ENCODE results near the gene TACC2. TPM values are rescaled to one million over a fixed set of nuclear protein-coding genes. Genes with fewer than 3 reads are reported as not detected.

Gene TACC2
- polyA plus RNA-seq, 1 donor from 2014 or later = not detected

- H3K9me3 Mint-ChIP-seq = peaks cover 0 to 2% (median 1%) of the 10 kb centered on the region in 3 donors
- no peak overlapping the region for H3K4me3 Mint-ChIP-seq
- peaks cover 48% of the 10 kb centered on the region for H3K27me3 Mint-ChIP-seq
These were observed 176.7 kb downstream of the TACC2 start for GRCh38 chr10:122165484-122166276.

GRCh38 chr10:122168101-122168500 lies 179.1 kb downstream of the TACC2 start:
- Mint-ChIP-seq H3K4me3 (no peak overlapping the region), H3K27ac (no peak overlapping the region), H3K27me3 (peaks cover 36% of the 10 kb centered on the region), H3K36me3 (peaks cover 1% of the 10 kb centered on the region), H3K4me1 (peaks cover 0 to 6% (median 0%) of the 10 kb centered on the region in 3 donors), H3K9me3 (peaks cover 0 to 2% (median 1%) of the 10 kb centered on the region in 3 donors)

More at GRCh38 chr10:122165484-122166276, 176.7 kb downstream of the TACC2 start:
- H3K4me1 Mint-ChIP-seq = peaks cover 0 to 6% (median 4%) of the 10 kb centered on the region in 3 donors
- no peak overlapping the region for H3K27ac Mint-ChIP-seq
- H3K36me3 Mint-ChIP-seq = no peaks in the 10 kb centered on the region

- Mint-ChIP-seq H3K9me3 (peaks cover 0 to 2% (median 1%) of the 10 kb centered on the region in 3 donors), H3K4me1 (peaks cover 0 to 6% (median 0%) of the 10 kb centered on the region in 3 donors), H3K27me3 (peaks cover 35% of the 10 kb centered on the region), H3K27ac (no peak overlapping the region), H3K36me3 (peaks cover 1% of the 10 kb centered on the region), H3K4me3 (no peak overlapping the region)
These were observed 179.8 kb downstream of the TACC2 start for GRCh38 chr10:122168598-122169394.

GRCh38 chr10:122170802-122171201 lies 181.8 kb downstream of the TACC2 start:
- no peak overlapping the region for H3K4me3 Mint-ChIP-seq
- H3K9me3 Mint-ChIP-seq = peaks cover 0 to 2% (median 1%) of the 10 kb centered on the region in 3 donors
- peaks cover 1% of the 10 kb centered on the region for H3K36me3 Mint-ChIP-seq
- H3K27ac Mint-ChIP-seq = peak overlapping the region in 1 of 3 donors; percentile 17
- peaks cover 21% of the 10 kb centered on the region for H3K27me3 Mint-ChIP-seq
- H3K4me1 Mint-ChIP-seq = no peaks in the 10 kb centered on the region

- Mint-ChIP-seq H3K4me3 (no peak overlapping the region), H3K27me3 (peaks cover 19% of the 10 kb centered on the region), H3K27ac (no peak overlapping the region), H3K4me1 (no peaks in the 10 kb centered on the region), H3K9me3 (peaks cover 0 to 2% (median 1%) of the 10 kb centered on the region in 3 donors), H3K36me3 (peaks cover 1% of the 10 kb centered on the region)
These were observed 182.5 kb downstream of the TACC2 start for GRCh38 chr10:122171302-122172075.

GRCh38 chr10:122172361-122173008 lies 183.5 kb downstream of the TACC2 start:
- no peak overlapping the region for H3K27ac Mint-ChIP-seq
- H3K4me3 Mint-ChIP-seq = no peak overlapping the region
- H3K27me3 Mint-ChIP-seq = peaks cover 14% of the 10 kb centered on the region
- peaks cover 0 to 2% (median 1%) of the 10 kb centered on the region in 3 donors for H3K9me3 Mint-ChIP-seq
- no peaks in the 10 kb centered on the region for H3K4me1 Mint-ChIP-seq
- H3K36me3 Mint-ChIP-seq = peaks cover 1% of the 10 kb centered on the region

GRCh38 chr10:122173337-122173736 lies 184.4 kb downstream of the TACC2 start:
- Mint-ChIP-seq H3K27me3 (peaks cover 14% of the 10 kb centered on the region), H3K9me3 (peaks cover 0 to 2% (median 1%) of the 10 kb centered on the region in 3 donors), H3K4me3 (no peak overlapping the region), H3K4me1 (no peaks in the 10 kb centered on the region), H3K27ac (no peak overlapping the region), H3K36me3 (peaks cover 1% of the 10 kb centered on the region)

GRCh38 chr10:122173766-122174435 lies 184.9 kb downstream of the TACC2 start:
- Mint-ChIP-seq H3K27ac (peak overlapping the region in 1 of 3 donors; percentile 63), H3K27me3 (peaks cover 10% of the 10 kb centered on the region), H3K4me3 (no peak overlapping the region), H3K36me3 (peaks cover 1% of the 10 kb centered on the region), H3K4me1 (no peaks in the 10 kb centered on the region), H3K9me3 (peaks cover 0 to 2% (median 0%) of the 10 kb centered on the region in 3 donors)

- Mint-ChIP-seq H3K27me3 (peaks cover 3% of the 10 kb centered on the region), H3K4me3 (no peak overlapping the region), H3K36me3 (no peaks in the 10 kb centered on the region), H3K4me1 (no peaks in the 10 kb centered on the region), H3K27ac (no peak overlapping the region), H3K9me3 (no peaks in the 10 kb centered on the region)
These were observed 187.6 kb downstream of the TACC2 start for GRCh38 chr10:122176232-122177213.

GRCh38 chr10:122178655-122179054 lies 189.7 kb downstream of the TACC2 start:
- Mint-ChIP-seq H3K27ac (no peak overlapping the region), H3K4me3 (no peak overlapping the region), H3K9me3 (peaks cover 0 to 3% (median 2%) of the 10 kb centered on the region in 3 donors), H3K36me3 (no peaks in the 10 kb centered on the region), H3K27me3 (peaks cover 8% of the 10 kb centered on the region), H3K4me1 (no peaks in the 10 kb centered on the region)

- Mint-ChIP-seq H3K36me3 (no peaks in the 10 kb centered on the region), H3K9me3 (peaks cover 0 to 3% (median 2%) of the 10 kb centered on the region in 3 donors), H3K27ac (no peak overlapping the region)
These were observed 192.2 kb downstream of the TACC2 start for GRCh38 chr10:122181041-122181732.

GRCh38 chr10:122181876-122182275 lies 192.9 kb downstream of the TACC2 start:
- Mint-ChIP-seq H3K4me1 (no peaks in the 10 kb centered on the region), H3K9me3 (peaks cover 0 to 3% (median 2%) of the 10 kb centered on the region in 3 donors), H3K4me3 (no peak overlapping the region), H3K36me3 (no peaks in the 10 kb centered on the region), H3K27me3 (peaks cover 5% of the 10 kb centered on the region), H3K27ac (no peak overlapping the region)

More at GRCh38 chr10:122181041-122181732, 192.2 kb downstream of the TACC2 start:
- peaks cover 5% of the 10 kb centered on the region for H3K27me3 Mint-ChIP-seq
- H3K4me1 Mint-ChIP-seq = no peaks in the 10 kb centered on the region
- H3K4me3 Mint-ChIP-seq = no peak overlapping the region

All from IgD-negative memory B cell (primary cell).